AG10803 (cell line): Measurements from ENCODE around the gene TPRX1.
"Not testable (repeated sequence)": the region's sequence is repeated elsewhere in the genome, so short reads cannot be mapped to it uniquely, and the experiment has no call there.

Experiments used
- DNase-seq: peaks from one replicate; pipeline ENCODE4 v3.0.0; 2010; ENCODE audit warnings: low read depth
- H3K4me3 ChIP-seq: 2 replicates; pipeline ENCODE4 v1.5.1; 2011; ENCODE audit warnings: mild to moderate bottlenecking, low read length, control low read depth
- CTCF ChIP-seq: conservative IDR thresholded peaks from 2 replicates; pipeline ENCODE4 v1.5.1; 2011; ENCODE audit warnings: mild to moderate bottlenecking, low read length, control low read depth, inconsistent platforms

Gene TPRX1

GRCh38 chr19:47813995-47814328 lies 9.6 kb upstream of the TPRX1 start:
- DNase-seq = no peak
- no peak overlapping the region for H3K4me3 ChIP-seq
- no peak for TF ChIP-seq CTCF

GRCh38 chr19:47813304-47813994 lies 9.1 kb upstream of the TPRX1 start:
- TF ChIP-seq CTCF = peak; percentile 53
- H3K4me3 ChIP-seq = no peak overlapping the region

GRCh38 chr19:47806435-47806834 lies 2.1 kb upstream of the TPRX1 start:
- no peak for DNase-seq
- no peak overlapping the region for H3K4me3 ChIP-seq
- no peak for TF ChIP-seq CTCF

More at GRCh38 chr19:47813304-47813994, 9.1 kb upstream of the TPRX1 start:
- peak; percentile 32 for DNase-seq

- TF ChIP-seq CTCF = no peak
- DNase-seq = no peak
- H3K4me3 ChIP-seq = no peak overlapping the region
Observed at GRCh38 chr19:47805313-47805712, 962 bp upstream of the TPRX1 start.

- not testable (repeated sequence) for H3K4me3 ChIP-seq, DNase-seq
Observed at GRCh38 chr19:47803671-47804070, 680 bp downstream of the TPRX1 start.

- not testable (repeated sequence) for H3K4me3 ChIP-seq, DNase-seq
Observed at GRCh38 chr19:47803148-47803547, 1.2 kb downstream of the TPRX1 start.

GRCh38 chr19:47802521-47803043 lies 1.8 kb downstream of the TPRX1 start:
- no peak for TF ChIP-seq CTCF
- no peak for DNase-seq
- H3K4me3 ChIP-seq = no peak overlapping the region

GRCh38 chr19:47801270-47801669 lies 3.1 kb downstream of the TPRX1 start:
- H3K4me3 ChIP-seq = no peak overlapping the region
- DNase-seq = no peak
- no peak for TF ChIP-seq CTCF
